SK-N-SH (cell line): Measurements from ENCODE around the gene UGCG.

Source experiments
- ELF1 ChIP-seq: IDR thresholded peaks from 2 replicates; pipeline ENCODE4 v1.4.0; 2012
- EZH2phosphoT487 ChIP-seq: fragments of 200-600 bp; sonication (generic); IDR thresholded peaks from 2 replicates; pipeline ENCODE4 v1.6.1; 2017; ENCODE audit warnings: low read depth, mixed run types, mild to moderate bottlenecking, antibody characterized with exemption, moderate library complexity, borderline replicate concordance
- NRF1 ChIP-seq: IDR thresholded peaks from 2 replicates; pipeline ENCODE4 v1.6.1; 2012; ENCODE audit warnings: low read depth, mild to moderate bottlenecking, low read length
- RFX5 ChIP-seq: IDR thresholded peaks from 2 replicates; pipeline ENCODE4 v1.6.1; 2012; ENCODE audit warnings: mild to moderate bottlenecking, improper control_type of control experiment, low read length
- SIN3A ChIP-seq: IDR thresholded peaks from 2 replicates; pipeline ENCODE4 v1.6.1; 2012; ENCODE audit warnings: low read depth, mild to moderate bottlenecking, low read length, moderate library complexity, borderline replicate concordance
- TEAD4 ChIP-seq: IDR thresholded peaks from 2 replicates; pipeline ENCODE4 v1.4.0; 2012; ENCODE audit warnings: mild to moderate bottlenecking, borderline replicate concordance; ENCODE audit not compliant: insufficient read depth
- TF ChIP-seq, protein P1 (sequence below): fragments of 200-600 bp; sonication (generic); IDR thresholded peaks from 2 replicates; pipeline ENCODE4 v1.6.1; 2017; ENCODE audit warnings: antibody characterized with exemption, mild to moderate bottlenecking, moderate library complexity
- TF ChIP-seq, protein P2 (sequence below): IDR thresholded peaks from 2 replicates; pipeline ENCODE4 v1.4.0; 2012; ENCODE audit warnings: low read depth

DNA sequence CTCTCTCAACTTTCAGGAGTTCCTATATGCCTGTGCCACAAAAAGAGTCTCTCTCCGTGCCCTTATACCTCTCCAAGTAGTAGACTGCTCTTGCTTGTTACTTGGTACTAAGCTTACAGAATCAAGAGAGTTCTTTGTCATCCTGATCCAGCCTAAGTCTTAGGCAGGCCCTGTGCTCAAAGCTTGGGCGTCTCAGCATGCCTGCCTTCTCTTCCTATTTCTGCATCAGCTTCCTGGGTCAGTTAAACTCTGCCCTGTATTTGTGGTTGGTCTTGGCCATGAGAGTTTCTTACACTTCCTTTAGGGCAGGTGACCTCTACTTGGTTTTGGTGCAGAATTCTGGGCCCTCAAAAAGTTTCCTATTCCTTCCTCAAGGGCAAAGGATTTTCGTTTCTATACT, 33.0 kb upstream of the UGCG start:
- TF ChIP-seq, protein P1, sequence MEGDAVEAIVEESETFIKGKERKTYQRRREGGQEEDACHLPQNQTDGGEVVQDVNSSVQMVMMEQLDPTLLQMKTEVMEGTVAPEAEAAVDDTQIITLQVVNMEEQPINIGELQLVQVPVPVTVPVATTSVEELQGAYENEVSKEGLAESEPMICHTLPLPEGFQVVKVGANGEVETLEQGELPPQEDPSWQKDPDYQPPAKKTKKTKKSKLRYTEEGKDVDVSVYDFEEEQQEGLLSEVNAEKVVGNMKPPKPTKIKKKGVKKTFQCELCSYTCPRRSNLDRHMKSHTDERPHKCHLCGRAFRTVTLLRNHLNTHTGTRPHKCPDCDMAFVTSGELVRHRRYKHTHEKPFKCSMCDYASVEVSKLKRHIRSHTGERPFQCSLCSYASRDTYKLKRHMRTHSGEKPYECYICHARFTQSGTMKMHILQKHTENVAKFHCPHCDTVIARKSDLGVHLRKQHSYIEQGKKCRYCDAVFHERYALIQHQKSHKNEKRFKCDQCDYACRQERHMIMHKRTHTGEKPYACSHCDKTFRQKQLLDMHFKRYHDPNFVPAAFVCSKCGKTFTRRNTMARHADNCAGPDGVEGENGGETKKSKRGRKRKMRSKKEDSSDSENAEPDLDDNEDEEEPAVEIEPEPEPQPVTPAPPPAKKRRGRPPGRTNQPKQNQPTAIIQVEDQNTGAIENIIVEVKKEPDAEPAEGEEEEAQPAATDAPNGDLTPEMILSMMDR, result no peak
- TF ChIP-seq NRF1 (no peak), ELF1 (no peak), TEAD4 (no peak), SIN3A (no peak), EZH2phosphoT487 (no peak), RFX5 (no peak)
- TF ChIP-seq, protein P2, sequence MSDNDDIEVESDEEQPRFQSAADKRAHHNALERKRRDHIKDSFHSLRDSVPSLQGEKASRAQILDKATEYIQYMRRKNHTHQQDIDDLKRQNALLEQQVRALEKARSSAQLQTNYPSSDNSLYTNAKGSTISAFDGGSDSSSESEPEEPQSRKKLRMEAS, result no peak
